Cardiac fibroblast (primary cell): ENCODE measurements around the gene HMCN1.

Experiments used
- DNase-seq, 2 donors: peaks; one replicate each; pipeline versions ENCODE4 v3.0.0 to v3.0.0-alpha.2; 2010; ENCODE audit warnings: low read depth in 2 of 2
- H3K4me3 ChIP-seq, 2 donors: replicated peaks in 1 of 2; 1 replicate in 1 of 2; 2 replicates in 1 of 2; pipeline ENCODE4 v1.5.1; 2011; ENCODE audit warnings: low read depth in 2 of 2, low read length in 2 of 2, mild to moderate bottlenecking in 2 of 2, moderate library complexity in 1 of 2
- CTCF ChIP-seq: IDR thresholded peaks from one replicate; pipeline ENCODE4 v1.5.1; 2011; ENCODE audit warnings: low read depth, mild to moderate bottlenecking, low read length, inconsistent platforms

HMCN1 gene

GRCh38 chr1:185696422-185697150 lies 37.6 kb upstream of the HMCN1 start:
- no peak for TF ChIP-seq CTCF
- H3K4me3 ChIP-seq = no peak overlapping the region

GRCh38 chr1:185699874-185700273 lies 34.3 kb upstream of the HMCN1 start:
- no peak for DNase-seq
- no peak overlapping the region for H3K4me3 ChIP-seq
- TF ChIP-seq CTCF = no peak

More at GRCh38 chr1:185696422-185697150, 37.6 kb upstream of the HMCN1 start:
- DNase-seq = no peak

GRCh38 chr1:185701650-185702049 lies 32.5 kb upstream of the HMCN1 start:
- H3K4me3 ChIP-seq = no peak overlapping the region
- TF ChIP-seq CTCF = no peak
- no peak for DNase-seq

- no peak for TF ChIP-seq CTCF
- no peak for DNase-seq
- H3K4me3 ChIP-seq = no peak overlapping the region
These were observed 30.0 kb upstream of the HMCN1 start for GRCh38 chr1:185704181-185704580.

GRCh38 chr1:185716095-185716494 lies 18.1 kb upstream of the HMCN1 start:
- DNase-seq = no peak
- TF ChIP-seq CTCF = no peak
- H3K4me3 ChIP-seq = no peak overlapping the region

GRCh38 chr1:185719021-185719420 lies 15.2 kb upstream of the HMCN1 start:
- TF ChIP-seq CTCF = peak; percentile 44
- DNase-seq = peak; percentile 86 to 93
- no peak overlapping the region for H3K4me3 ChIP-seq
